ENCODE data around the gene WDR27. TPM values are rescaled to one million over a fixed set of nuclear protein-coding genes. Genes with fewer than 3 reads are reported as not detected.
A peak's percentile ranks its signal among the peaks of the same experiment; 100 is the strongest.

Gene WDR27
- total RNA-seq, 1 donor = 23.9 TPM

GRCh38 chr6:169620171-169621130 is 81.4 kb downstream of the WDR27 start:
- TF ChIP-seq CTCF (IDR thresholded peaks at IDR 0.05; ENCODE audit: extremely low read depth, low read depth, low read length) = no peak
- Histone ChIP-seq H3K36me3 (ENCODE audit: insufficient read depth, low read length) (peaks cover 17% of the 10 kb centered on the region), H3K4me3 (ENCODE audit: insufficient read depth, low read length) (no peak overlapping the region), H3K27ac (ENCODE audit: low read depth, low read length) (peak overlapping the region; percentile 84), H3K9me3 (ENCODE audit: low read depth, low read length) (no peaks in the 10 kb centered on the region), H3K4me1 (ENCODE audit: insufficient read depth, low read length) (peaks cover 28% of the 10 kb centered on the region), H4K20me1 (ENCODE audit: insufficient read depth, low read length) (no peaks in the 10 kb centered on the region), H3K79me2 (ENCODE audit: insufficient read depth, low read length) (no peaks in the 10 kb centered on the region), H3K27me3 (ENCODE audit: insufficient read depth, low read length) (no peaks in the 10 kb centered on the region), H2AFZ (ENCODE audit: low read length) (no peak overlapping the region), H3K4me2 (ENCODE audit: insufficient read depth, low read length) (peak overlapping the region; percentile 38)
- DNase-seq (ENCODE audit: insufficient read length, low spot score, missing footprints) = no peak

GRCh38 chr6:169619650-169620049 is 82.2 kb downstream of the WDR27 start:
- H3K27ac ChIP-seq (ENCODE audit: low read depth, low read length) = peak overlapping the region; percentile 84
- H3K4me2 ChIP-seq (ENCODE audit: insufficient read depth, low read length) = peak overlapping the region; percentile 68
- H3K27me3 ChIP-seq (ENCODE audit: insufficient read depth, low read length) = no peaks in the 10 kb centered on the region
- H3K36me3 ChIP-seq (ENCODE audit: insufficient read depth, low read length) = peaks cover 13% of the 10 kb centered on the region
- no peaks in the 10 kb centered on the region for H3K9me3 ChIP-seq (ENCODE audit: low read depth, low read length)
- H3K79me2 ChIP-seq (ENCODE audit: insufficient read depth, low read length) = no peaks in the 10 kb centered on the region
- no peak for TF ChIP-seq CTCF (IDR thresholded peaks at IDR 0.05; ENCODE audit: extremely low read depth, low read depth, low read length)
- H4K20me1 ChIP-seq (ENCODE audit: insufficient read depth, low read length) = no peaks in the 10 kb centered on the region
- H3K4me1 ChIP-seq (ENCODE audit: insufficient read depth, low read length) = peaks cover 28% of the 10 kb centered on the region
- H2AFZ ChIP-seq (ENCODE audit: low read length) = no peak overlapping the region
- H3K4me3 ChIP-seq (ENCODE audit: insufficient read depth, low read length) = no peak overlapping the region
- no peak for DNase-seq (ENCODE audit: insufficient read length, low spot score, missing footprints)

GRCh38 chr6:169618526-169619490 is 83.0 kb downstream of the WDR27 start:
- peak; percentile 80 for DNase-seq (ENCODE audit: insufficient read length, low spot score, missing footprints)
- H2AFZ ChIP-seq (ENCODE audit: low read length) = no peak overlapping the region
- H3K27ac ChIP-seq (ENCODE audit: low read depth, low read length) = peak overlapping the region; percentile 84

More at GRCh38 chr6:169618526-169619490, 83.0 kb downstream of the WDR27 start:
- Histone ChIP-seq H3K9me3 (ENCODE audit: low read depth, low read length) (no peaks in the 10 kb centered on the region), H4K20me1 (ENCODE audit: insufficient read depth, low read length) (no peaks in the 10 kb centered on the region), H3K79me2 (ENCODE audit: insufficient read depth, low read length) (no peaks in the 10 kb centered on the region), H3K4me3 (ENCODE audit: insufficient read depth, low read length) (no peak overlapping the region), H3K36me3 (ENCODE audit: insufficient read depth, low read length) (peaks cover 5% of the 10 kb centered on the region), H3K4me2 (ENCODE audit: insufficient read depth, low read length) (peak overlapping the region; percentile 68), H3K27me3 (ENCODE audit: insufficient read depth, low read length) (no peaks in the 10 kb centered on the region), H3K4me1 (ENCODE audit: insufficient read depth, low read length) (peaks cover 28% of the 10 kb centered on the region)
- no peak for TF ChIP-seq CTCF (IDR thresholded peaks at IDR 0.05; ENCODE audit: extremely low read depth, low read depth, low read length)

All from osteoblast (primary cell).